CD1c-positive myeloid dendritic cell (primary cell): ENCODE measurements around the gene SPON2.

Experiments
- DNase-seq: peaks from one replicate; pipeline ENCODE4 v3.0.0-alpha.2; 2016; ENCODE audit errors: extremely low spot score

Gene SPON2

DNA sequence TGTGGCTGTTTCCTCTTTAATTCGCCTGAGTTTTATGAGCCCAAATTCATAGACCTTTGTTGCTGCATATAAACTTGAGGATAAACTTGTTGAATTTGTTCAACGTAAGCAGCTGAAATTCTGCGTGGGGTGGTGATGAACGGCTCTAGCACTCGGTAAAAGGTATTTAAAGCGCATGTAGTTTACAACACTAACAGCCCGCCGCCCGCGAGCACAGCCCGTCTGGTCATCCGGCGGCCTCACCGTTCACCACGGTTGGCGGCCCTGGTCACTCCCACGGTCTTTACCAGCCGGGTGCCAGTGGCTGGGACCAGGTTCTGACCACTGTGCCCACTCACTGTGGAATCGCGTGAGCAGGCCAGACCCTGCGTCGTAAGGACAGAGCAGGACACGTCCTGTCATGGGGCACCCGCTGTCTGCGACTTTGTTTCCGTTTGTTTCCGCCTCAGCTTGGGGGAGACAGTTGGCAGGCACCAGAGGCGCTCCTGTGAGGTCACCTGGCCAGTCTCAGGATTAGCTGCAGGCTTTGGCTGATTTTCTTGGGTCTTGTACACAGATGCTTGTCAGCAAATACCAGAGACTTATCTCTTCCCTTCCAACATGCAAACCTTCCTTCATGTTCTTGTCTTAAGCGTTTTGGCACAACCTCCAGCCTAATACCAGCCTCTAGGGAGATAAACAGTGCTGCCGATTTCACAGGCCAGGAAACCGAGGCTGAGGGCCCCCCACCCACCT is 36.8 kb upstream of the SPON2 start:
- no peak for DNase-seq

DNA sequence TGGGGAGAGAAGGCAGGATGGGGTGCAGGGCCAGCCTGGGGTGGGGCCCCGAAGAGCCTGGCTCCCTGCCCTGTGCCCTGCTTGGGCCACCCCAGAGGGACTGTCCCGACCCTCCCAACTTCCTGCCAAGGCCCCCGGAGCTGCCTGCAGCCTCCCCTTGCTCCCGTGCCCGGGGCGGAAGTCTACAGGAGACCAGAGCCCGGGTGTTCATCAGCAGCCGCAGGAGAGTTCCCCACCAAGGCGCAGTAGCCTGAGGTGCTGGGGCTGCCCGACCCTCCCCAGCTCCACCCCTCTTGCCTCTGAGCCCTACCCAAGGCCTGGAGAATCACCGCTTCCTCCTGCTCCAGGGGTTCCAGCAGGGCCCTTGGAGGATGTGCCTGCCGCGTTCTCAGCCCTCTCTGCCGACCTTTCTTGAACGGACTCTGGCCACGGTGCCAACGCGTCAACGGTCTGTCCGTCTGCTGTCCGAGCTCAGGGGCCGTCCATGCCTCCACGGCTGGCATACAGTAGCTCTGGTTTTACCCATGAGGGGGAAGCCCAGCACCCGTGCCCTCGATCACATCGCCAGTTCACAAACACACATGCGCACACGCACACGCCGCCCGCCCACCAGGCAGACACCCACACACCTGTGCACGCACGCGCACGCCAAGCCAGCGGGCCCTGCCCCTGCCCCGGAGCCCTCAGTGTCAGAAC is 36.0 kb upstream of the SPON2 start:
- DNase-seq: no peak

DNA sequence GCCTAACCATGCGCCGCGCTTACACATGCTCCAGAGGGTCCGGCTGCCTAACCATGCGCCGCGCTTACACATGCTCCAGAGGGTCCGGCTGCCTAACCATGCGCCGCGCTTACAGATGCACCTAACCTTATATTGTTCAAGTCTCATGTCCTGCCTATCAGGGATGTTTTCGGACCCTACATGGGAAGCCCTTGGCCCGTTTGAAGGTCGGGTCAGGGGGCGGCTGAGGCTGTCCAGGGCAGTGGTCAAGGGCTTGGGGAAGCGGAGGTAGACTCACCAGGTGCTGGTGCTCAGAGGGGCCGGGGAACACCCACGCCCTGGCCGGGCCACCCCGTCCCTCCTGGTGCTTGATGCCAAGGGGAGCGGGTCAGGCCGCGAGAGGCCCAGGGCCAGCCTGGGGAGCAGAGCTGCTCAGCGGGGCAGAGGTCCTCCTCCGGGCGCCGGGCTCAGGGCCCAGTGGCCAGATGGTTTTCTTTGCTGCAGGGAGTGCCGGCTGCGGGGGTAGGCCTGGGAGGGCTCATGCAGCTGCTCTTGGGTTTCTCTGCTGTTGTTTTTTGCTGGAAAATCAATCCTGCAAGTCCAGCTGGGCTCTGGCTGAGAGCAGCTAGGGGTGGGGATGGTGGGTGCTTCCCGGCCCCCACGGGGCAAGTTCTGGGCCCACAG is 35.4 kb upstream of the SPON2 start:
- no peak for DNase-seq

GRCh38 chr4:1207157-1207470 is 34.7 kb upstream of the SPON2 start:
- no peak for DNase-seq

GRCh38 chr4:1206299-1207156 is 34.1 kb upstream of the SPON2 start:
- DNase-seq: no peak

DNA sequence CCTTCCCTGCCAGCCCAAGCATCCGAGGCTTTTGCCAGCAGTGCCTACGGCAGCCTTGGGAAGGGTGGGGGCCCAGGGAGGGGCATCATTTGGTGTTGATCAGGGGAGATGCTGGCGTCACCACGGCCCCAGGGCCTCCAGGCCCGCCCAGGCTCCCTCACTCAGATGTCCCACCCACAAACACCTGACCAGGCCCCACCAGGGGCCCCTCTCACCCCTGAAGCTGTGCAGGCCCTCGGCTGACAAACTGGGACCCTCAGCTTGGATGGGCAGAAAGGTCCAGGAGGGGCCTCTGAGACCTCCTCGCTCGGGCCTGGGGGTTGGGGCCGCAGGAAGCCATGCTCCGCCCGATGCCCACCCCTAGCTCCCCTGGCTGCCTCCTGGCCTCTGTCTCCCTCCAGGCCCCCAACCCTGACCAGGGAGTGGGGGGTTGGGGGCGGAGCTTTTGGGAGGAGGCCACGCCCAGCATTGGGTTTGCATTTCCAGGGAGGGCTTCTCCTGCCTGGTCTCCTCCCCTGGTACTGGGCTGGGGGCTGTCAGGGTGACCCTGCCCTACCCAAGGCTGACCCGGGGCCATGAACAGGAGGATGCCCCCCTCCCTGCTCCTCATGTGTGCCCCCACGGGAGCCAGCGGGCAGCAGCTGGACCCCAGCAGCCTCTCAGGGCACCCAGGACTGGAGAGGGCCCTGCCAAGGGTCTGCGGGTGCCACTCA is 33.4 kb upstream of the SPON2 start:
- DNase-seq: no peak

- no peak for DNase-seq
These were observed 32.6 kb upstream of the SPON2 start for GRCh38 chr4:1204828-1205585.

- no peak for DNase-seq
These were observed 32.0 kb upstream of the SPON2 start for GRCh38 chr4:1204286-1204827.

DNA sequence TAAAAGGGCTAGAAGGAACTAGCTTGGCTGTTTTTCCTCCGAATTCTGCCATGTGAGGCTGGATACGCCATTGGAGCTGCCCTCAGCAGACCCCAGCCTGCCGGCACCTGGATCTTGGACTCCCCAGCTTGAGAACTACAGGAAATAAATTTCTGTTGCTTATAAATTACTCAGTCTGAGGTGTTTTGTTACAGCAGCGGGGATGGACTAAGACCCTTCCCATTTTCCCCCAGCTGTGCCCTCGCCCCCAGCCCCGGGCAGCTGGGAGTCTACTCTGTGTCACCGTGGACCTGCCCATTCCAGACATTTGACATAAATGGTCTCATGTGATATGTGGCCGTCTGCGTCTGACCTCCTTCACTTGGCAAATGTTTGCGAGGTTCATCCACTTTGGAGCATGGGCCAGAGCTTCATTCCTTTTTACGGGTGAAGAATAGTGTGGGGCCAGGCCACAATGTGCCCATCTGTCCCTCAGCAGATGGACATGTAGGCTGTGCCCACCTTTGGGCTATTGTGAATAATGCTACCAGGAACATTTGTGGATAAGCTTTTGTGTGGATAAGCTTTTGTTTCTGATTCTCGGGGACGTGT is 30.7 kb upstream of the SPON2 start:
- no peak for DNase-seq

DNA sequence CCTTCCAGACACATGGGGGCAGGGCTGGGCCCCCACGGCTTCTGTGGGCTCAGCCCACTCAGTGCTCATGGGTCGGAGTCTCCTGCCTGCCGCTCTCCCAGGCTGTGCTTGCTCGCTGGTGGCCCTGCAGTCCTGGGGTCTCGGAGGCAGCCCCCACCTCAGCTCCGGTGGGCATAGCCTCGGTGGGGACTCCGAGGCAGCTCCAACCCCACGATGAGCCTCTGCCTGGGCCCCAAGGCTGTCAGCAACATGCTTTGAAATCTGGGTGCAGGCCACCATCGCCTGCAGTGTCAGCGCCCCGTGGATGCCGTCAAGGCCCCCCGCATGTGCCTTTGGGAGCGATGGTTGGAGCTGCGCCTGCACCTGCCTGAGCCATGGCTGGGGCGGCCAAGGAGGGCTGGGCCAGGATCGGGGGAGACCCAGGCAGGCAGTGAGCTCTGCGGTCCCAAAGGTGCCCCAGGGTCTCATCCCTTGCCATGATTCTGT is 30.2 kb upstream of the SPON2 start:
- DNase-seq: no peak

DNA sequence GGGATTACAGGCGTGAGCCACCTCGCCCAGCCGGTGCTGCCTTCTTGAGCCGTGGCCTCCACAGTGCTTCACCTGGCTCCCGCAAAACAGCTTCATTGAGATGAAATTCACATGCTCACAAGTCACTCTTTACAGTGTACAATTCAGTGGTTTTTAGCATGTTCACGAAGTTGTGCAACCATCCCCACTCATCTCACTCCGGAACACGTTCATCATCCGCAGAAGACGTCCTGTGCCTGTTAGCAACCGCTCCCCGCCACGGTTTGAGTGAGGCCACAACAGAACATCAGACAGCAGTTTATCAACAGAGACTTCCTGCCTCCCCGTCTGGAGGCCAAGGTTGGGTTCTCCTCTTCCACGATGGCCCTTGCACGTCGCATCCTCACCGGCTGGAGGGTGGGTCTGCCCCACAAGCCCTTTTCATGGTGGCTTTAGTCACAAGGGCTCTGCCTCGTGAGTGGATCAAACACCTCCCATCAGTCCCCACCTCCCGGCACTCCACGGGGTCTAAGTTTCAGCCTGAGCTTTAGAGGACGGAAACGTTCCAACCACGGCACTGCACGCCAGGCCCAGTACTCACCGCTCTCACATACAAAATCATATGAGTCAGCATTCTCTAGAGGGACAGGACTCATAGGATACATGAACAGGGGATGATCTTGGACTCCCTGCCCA is 29.6 kb upstream of the SPON2 start:
- peak; percentile 73 for DNase-seq

- no peak for DNase-seq
These were observed 28.1 kb upstream of the SPON2 start for GRCh38 chr4:1200425-1201035.

GRCh38 chr4:1199556-1200331 is 27.4 kb upstream of the SPON2 start:
- no peak for DNase-seq

GRCh38 chr4:1198098-1198844 is 25.9 kb upstream of the SPON2 start:
- no peak for DNase-seq

GRCh38 chr4:1196421-1197183 is 24.2 kb upstream of the SPON2 start:
- no peak for DNase-seq

- DNase-seq: no peak
These were observed 23.6 kb upstream of the SPON2 start for GRCh38 chr4:1195891-1196401.
